CD8-positive, alpha-beta memory T cell (primary cell): ENCODE measurements around the gene EXD3. TPM values are rescaled to one million over a fixed set of nuclear protein-coding genes. Genes with fewer than 3 reads are reported as not detected.

Experiments used
- CTCF ChIA-PET: fragments of 350-600 bp; sonication (Branson Sonifier 250); formaldehyde crosslinking; loops from one replicate; lab custom pipeline; 2021; ENCODE audit warnings: antibody characterized with exemption; lab: Charles Lee
- POLR2A ChIA-PET: fragments of 350-600 bp; sonication (Branson Sonifier 250); formaldehyde crosslinking; loops from one replicate; lab custom pipeline; 2021; ENCODE audit warnings: antibody characterized with exemption; lab: Charles Lee
- DNase-seq, 5 donors: peaks; one replicate each; pipeline versions ENCODE4 v3.0.0 to v3.0.0-alpha.2; 2020 to 2022; ENCODE audit warnings: mixed read lengths in 1 of 5
- H3K27ac ChIP-seq: one replicate; pipeline ENCODE4 v1.7.0; 2013; ENCODE audit warnings: low read depth, mild to moderate bottlenecking, low read length, moderate library complexity
- H3K27me3 ChIP-seq: 2 replicates; pipeline ENCODE4 v1.7.0; 2013; ENCODE audit warnings: low read length, mild to moderate bottlenecking; ENCODE audit not compliant: insufficient read depth, poor library complexity, severe bottlenecking
- H3K36me3 ChIP-seq: 2 replicates; pipeline ENCODE4 v1.7.0; 2013; ENCODE audit warnings: mild to moderate bottlenecking, low read length, moderate library complexity; ENCODE audit not compliant: insufficient read depth
- H3K4me1 ChIP-seq: 2 replicates; pipeline ENCODE4 v1.7.0; 2013; ENCODE audit warnings: mild to moderate bottlenecking, low read length, moderate library complexity; ENCODE audit not compliant: insufficient read depth
- H3K4me3 ChIP-seq: 2 replicates; pipeline ENCODE4 v1.7.0; 2013; ENCODE audit warnings: mild to moderate bottlenecking, low read length
- H3K9me3 ChIP-seq: 2 replicates; pipeline ENCODE4 v1.7.0; 2013; ENCODE audit warnings: mild to moderate bottlenecking, low read length
- H3K27ac Mint-ChIP-seq, 8 donors: one replicate each; pipeline ENCODE4 v1.8.0; 2020 to 2021; ENCODE audit warnings: mixed read lengths in 8 of 8, mild to moderate bottlenecking in 6 of 8, inconsistent platforms in 3 of 8, moderate library complexity in 3 of 8
- H3K27me3 Mint-ChIP-seq, 2 donors: one replicate each; pipeline ENCODE4 v1.8.0; 2020 to 2021; ENCODE audit warnings: mixed read lengths in 2 of 2, mild to moderate bottlenecking in 1 of 2, moderate library complexity in 1 of 2
- H3K36me3 Mint-ChIP-seq, 3 donors: one replicate each; pipeline ENCODE4 v1.8.0; 2020 to 2021; ENCODE audit warnings: mixed read lengths in 3 of 3, inconsistent platforms in 1 of 3, mild to moderate bottlenecking in 1 of 3
- H3K4me1 Mint-ChIP-seq, 3 donors: one replicate each; pipeline ENCODE4 v1.8.0; 2020 to 2021; ENCODE audit warnings: mixed read lengths in 3 of 3, inconsistent platforms in 1 of 3, mild to moderate bottlenecking in 1 of 3
- H3K4me3 Mint-ChIP-seq, 7 donors: one replicate each; pipeline ENCODE4 v1.8.0; 2020 to 2021; ENCODE audit warnings: mixed read lengths in 7 of 7, mild to moderate bottlenecking in 6 of 7, moderate library complexity in 4 of 7, inconsistent platforms in 2 of 7
- H3K9me3 Mint-ChIP-seq, 5 donors: one replicate each; pipeline ENCODE4 v1.8.0; 2020 to 2022; ENCODE audit warnings: mixed read lengths in 5 of 5, mild to moderate bottlenecking in 3 of 5, moderate library complexity in 2 of 5, inconsistent platforms in 1 of 5
- polyA plus RNA-seq: library from polyadenylated mRNA; unstranded; fragments of 300-500 nt; fragmentation: Illumina TruSeq; gene quantifications from one replicate; pipeline ENCODE4 v1.2.3, GENCODE V29; 2021
- total RNA-seq, 2 experiments: library from RNA; stranded (reverse); gene quantifications; one replicate each; pipeline ENCODE4 v1.2.3, GENCODE V29; 2021

Gene EXD3
- total and polyA plus RNA-seq, 3 experiments from 2014 or later: 4.8 to 6.7 (median 6.6) TPM

DNA sequence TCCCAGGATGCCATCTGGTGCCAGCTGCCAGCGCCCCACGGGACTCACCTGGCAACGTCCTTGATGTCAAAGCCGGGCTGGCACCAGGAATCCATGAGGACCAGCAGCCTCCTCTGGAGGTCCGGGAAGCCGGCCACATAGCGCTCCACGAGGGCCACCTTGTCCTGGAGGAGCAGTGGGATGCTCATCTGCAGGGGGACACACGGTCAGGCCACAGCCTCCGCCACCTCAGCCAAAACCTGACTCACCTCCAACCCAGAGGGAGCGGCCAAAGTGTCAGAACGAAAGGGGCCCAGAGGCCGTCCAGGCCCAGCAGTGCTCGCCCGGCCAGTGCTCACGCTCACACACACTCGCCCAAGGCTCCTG lies 56.5 kb downstream of the EXD3 start:
- Mint-ChIP-seq H3K9me3 (peaks cover 0 to 4% (median 2%) of the 10 kb centered on the region in 5 donors), H3K4me3 (no peak overlapping the region), H3K27ac (no peak overlapping the region), H3K4me1 (no peaks in the 10 kb centered on the region), H3K27me3 (peaks cover 0 to 4% of the 10 kb centered on the region in 2 donors), H3K36me3 (peaks cover 5 to 13% (median 5%) of the 10 kb centered on the region in 3 donors)
- H3K36me3 ChIP-seq: no peaks in the 10 kb centered on the region
- H3K27me3 ChIP-seq: no peaks in the 10 kb centered on the region
- H3K4me1 ChIP-seq: no peaks in the 10 kb centered on the region
- ChIA-PET CTCF (no interaction called here), POLR2A (no interaction called here)
- no peak overlapping the region for H3K4me3 ChIP-seq
- no peak for DNase-seq
- no peak overlapping the region for H3K27ac ChIP-seq
- no peaks in the 10 kb centered on the region for H3K9me3 ChIP-seq

DNA sequence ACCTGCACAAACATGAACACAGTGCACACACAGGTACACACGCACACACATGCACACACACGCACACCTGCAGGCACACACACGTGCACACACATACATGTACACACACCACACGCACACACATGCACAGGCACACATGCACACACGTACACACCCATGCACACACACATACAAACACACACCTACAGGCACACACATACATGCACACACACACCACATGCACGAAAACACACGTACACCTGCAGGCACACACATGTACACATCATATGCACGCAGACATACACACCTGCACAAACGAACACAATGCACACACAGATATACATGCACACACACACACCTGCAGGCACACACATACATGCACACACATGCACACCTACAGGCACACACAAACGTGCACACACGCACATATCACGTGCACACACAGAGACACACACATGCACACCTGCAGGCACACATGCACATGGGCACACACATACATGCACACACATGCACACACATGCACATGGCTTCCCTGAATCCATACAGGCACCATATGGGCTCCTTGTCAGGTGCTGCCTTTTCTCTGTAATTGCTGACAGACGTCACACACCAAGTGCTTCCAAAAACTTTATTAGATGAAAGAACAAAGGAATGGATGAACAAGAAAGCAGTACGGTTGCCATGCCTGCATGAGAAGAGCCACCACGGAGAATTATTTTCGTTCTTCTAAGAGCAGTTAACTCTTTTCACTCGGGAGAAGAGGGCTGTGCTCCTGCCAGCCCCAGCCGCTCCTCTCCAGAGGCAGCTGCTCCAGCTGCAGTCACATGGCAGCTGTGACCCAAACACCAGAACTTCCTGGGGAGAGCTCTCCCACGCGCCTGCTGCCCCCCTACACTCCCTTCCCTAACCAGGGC lies 57.2 kb downstream of the EXD3 start:
- Mint-ChIP-seq H3K27me3 (peaks cover 0 to 4% of the 10 kb centered on the region in 2 donors), H3K36me3 (peaks cover 5 to 13% (median 5%) of the 10 kb centered on the region in 3 donors), H3K27ac (no peak overlapping the region), H3K4me1 (no peaks in the 10 kb centered on the region), H3K9me3 (peaks cover 0 to 4% (median 2%) of the 10 kb centered on the region in 5 donors), H3K4me3 (no peak overlapping the region)
- H3K9me3 ChIP-seq: no peaks in the 10 kb centered on the region
- no peaks in the 10 kb centered on the region for H3K36me3 ChIP-seq
- no peaks in the 10 kb centered on the region for H3K27me3 ChIP-seq
- H3K4me1 ChIP-seq: no peaks in the 10 kb centered on the region
- DNase-seq: no peak
- ChIA-PET POLR2A (no interaction called here), CTCF (no interaction called here)
- H3K4me3 ChIP-seq: no peak overlapping the region
- H3K27ac ChIP-seq: no peak overlapping the region

DNA sequence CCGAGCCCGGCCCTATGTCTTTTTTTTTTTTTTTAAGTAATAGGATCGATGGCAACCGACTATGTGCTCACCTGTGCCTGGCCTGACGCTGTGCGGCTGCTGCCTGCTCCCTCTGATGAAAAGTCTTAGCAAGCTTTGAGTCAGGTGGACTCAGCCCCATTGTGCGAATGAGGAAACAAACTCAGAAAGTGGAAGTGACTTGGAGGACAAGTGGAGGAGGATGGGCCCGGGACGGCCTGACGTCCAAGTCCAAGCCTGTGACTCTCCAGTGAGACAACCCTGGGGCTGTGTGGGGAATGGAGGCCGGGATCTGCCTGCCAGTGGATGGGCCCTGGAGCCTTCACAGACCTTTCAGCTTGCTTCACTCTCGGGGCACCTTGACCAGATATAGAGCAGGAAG lies 57.9 kb downstream of the EXD3 start:
- DNase-seq: peak in 1 of 5 donors; percentile 34
- ChIA-PET CTCF (no interaction called here), POLR2A (no interaction called here)
- H3K27ac ChIP-seq: no peak overlapping the region
- H3K4me3 Mint-ChIP-seq: no peak overlapping the region
- no peaks in the 10 kb centered on the region for H3K9me3 ChIP-seq
- H3K27me3 ChIP-seq: no peaks in the 10 kb centered on the region
- H3K4me1 ChIP-seq: no peaks in the 10 kb centered on the region
- H3K4me1 Mint-ChIP-seq: no peaks in the 10 kb centered on the region
- H3K4me3 ChIP-seq: no peak overlapping the region
- peaks cover 0 to 4% (median 2%) of the 10 kb centered on the region in 5 donors for H3K9me3 Mint-ChIP-seq
- H3K27ac Mint-ChIP-seq: no peak overlapping the region
- peaks cover 0 to 4% of the 10 kb centered on the region in 2 donors for H3K27me3 Mint-ChIP-seq
- H3K36me3 Mint-ChIP-seq: peaks cover 5 to 13% (median 5%) of the 10 kb centered on the region in 3 donors
- H3K36me3 ChIP-seq: no peaks in the 10 kb centered on the region

DNA sequence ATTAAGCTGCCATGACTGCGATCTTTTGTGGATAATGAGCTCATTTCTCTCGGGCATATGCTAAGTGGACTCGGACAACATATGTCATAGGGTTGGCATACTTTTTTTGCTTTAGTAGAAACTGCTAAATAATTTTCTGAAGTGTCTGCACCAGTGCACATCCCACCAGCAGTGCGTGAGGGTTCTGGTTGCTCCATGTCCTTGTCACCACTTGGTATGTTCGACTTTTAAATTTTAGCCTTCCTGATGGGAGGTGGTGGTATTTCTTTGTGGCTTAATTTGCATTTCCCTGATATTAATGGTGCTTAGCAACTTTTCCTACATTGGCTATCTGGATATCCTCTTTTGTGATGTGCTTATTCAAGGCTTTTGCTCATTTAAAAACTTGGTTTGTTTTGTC lies 63.1 kb downstream of the EXD3 start:
- peaks cover 6% of the 10 kb centered on the region for H3K9me3 ChIP-seq
- H3K27ac ChIP-seq: no peak overlapping the region
- H3K4me3 ChIP-seq: no peak overlapping the region
- POLR2A ChIA-PET: no interaction called here
- H3K4me1 ChIP-seq: no peaks in the 10 kb centered on the region
- no peaks in the 10 kb centered on the region for H3K36me3 ChIP-seq
- no peaks in the 10 kb centered on the region for H3K27me3 ChIP-seq
- peaks cover 0 to 2% of the 10 kb centered on the region in 2 donors for H3K27me3 Mint-ChIP-seq
- CTCF ChIA-PET: no interaction called here
- peaks cover 6 to 15% (median 9%) of the 10 kb centered on the region in 5 donors for H3K9me3 Mint-ChIP-seq
- no peaks in the 10 kb centered on the region for H3K4me1 Mint-ChIP-seq
- no peak for DNase-seq
- H3K36me3 Mint-ChIP-seq: peaks cover 2 to 13% (median 3%) of the 10 kb centered on the region in 3 donors
- H3K27ac Mint-ChIP-seq: no peak overlapping the region
- no peak overlapping the region for H3K4me3 Mint-ChIP-seq

DNA sequence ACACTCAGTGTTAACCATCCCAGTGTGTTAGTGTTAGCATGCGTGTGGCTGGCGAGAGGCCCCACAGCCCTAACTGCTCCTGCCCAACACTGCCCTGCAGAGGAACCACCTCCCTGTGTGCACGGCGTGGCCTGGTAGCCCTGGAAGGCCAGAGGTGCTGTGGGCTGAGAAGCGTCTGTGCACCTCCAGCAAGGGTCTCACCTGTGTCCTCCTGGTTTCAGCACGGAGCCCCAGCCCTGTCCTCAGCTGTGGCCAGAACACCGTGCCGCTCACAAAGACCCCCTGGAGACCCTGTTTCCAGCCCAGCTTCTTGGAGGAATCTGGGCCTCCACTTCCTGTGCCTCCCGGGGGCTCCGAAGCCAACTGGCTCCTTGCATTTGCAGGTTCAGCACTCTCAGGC lies 64.8 kb downstream of the EXD3 start:
- Mint-ChIP-seq H3K9me3 (peaks cover 6 to 15% (median 9%) of the 10 kb centered on the region in 5 donors), H3K4me3 (no peak overlapping the region), H3K4me1 (no peaks in the 10 kb centered on the region), H3K27me3 (peaks cover 0 to 2% of the 10 kb centered on the region in 2 donors), H3K36me3 (peaks cover 2 to 8% (median 3%) of the 10 kb centered on the region in 3 donors), H3K27ac (no peak overlapping the region)
- Histone ChIP-seq H3K9me3 (peaks cover 6% of the 10 kb centered on the region), H3K27me3 (no peaks in the 10 kb centered on the region), H3K36me3 (no peaks in the 10 kb centered on the region), H3K4me1 (no peaks in the 10 kb centered on the region), H3K4me3 (no peak overlapping the region), H3K27ac (no peak overlapping the region)
- ChIA-PET CTCF (no interaction called here), POLR2A (no interaction called here)
- no peak for DNase-seq

DNA sequence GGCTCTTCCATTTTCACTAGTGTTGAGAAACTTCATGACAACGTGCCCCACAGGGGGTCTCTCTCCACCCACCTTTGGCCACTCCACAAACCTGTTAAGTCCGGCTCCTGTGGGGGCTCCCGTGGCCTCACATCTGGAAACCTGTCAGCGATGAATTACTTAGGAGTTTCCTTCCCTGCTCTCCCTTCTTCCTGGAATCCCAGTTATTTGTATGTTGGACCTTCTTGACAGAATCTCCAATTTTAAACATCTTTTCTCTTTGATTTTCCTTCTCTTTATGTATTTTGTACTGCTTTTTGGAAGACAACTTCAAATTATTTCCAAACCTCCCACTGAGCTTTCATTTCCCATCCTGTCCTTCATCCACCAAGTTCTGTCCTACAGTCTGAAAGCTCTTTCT lies 65.8 kb downstream of the EXD3 start:
- Mint-ChIP-seq H3K9me3 (peaks cover 6 to 15% (median 9%) of the 10 kb centered on the region in 5 donors), H3K4me1 (no peaks in the 10 kb centered on the region), H3K4me3 (no peak overlapping the region), H3K27ac (peak overlapping the region in 1 of 8 donors; percentile 33), H3K36me3 (peaks cover 2 to 5% (median 3%) of the 10 kb centered on the region in 3 donors), H3K27me3 (no peaks in the 10 kb centered on the region)
- POLR2A ChIA-PET: no interaction called here
- no peaks in the 10 kb centered on the region for H3K36me3 ChIP-seq
- no peak for DNase-seq
- peaks cover 6% of the 10 kb centered on the region for H3K9me3 ChIP-seq
- no peak overlapping the region for H3K27ac ChIP-seq
- no peaks in the 10 kb centered on the region for H3K4me1 ChIP-seq
- CTCF ChIA-PET: no interaction called here
- no peak overlapping the region for H3K4me3 ChIP-seq
- H3K27me3 ChIP-seq: no peaks in the 10 kb centered on the region

DNA sequence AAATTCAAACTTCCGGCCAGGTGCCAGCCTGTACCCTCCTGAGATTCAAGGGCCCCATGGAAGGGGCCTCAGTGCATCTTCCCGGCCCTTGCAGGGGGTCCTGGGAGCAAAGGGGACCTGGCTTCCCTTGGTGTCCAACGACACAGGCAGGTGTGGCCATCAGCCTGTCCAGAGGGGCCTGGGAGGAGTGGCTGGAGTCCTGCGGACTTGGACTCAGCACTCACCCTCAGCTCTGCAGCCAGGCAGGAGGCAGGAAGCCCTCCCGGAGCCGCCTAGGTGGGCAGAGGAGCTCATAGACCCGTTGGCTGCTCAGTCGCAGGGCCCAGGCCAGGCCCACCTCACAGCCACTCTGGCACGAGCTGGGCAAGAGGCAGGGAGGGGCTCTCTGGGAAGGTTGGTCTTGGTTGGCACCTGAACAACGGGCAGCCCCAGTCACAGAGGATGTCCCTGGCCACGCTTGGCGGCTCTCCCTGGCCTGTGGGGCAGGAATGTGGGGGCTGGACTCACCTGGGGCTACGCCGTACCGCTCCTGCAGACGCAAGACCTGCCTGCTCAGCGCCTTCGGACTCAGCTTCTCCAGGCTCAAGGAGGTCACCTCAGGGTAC lies 67.1 kb downstream of the EXD3 start:
- Histone ChIP-seq H3K27ac (no peak overlapping the region), H3K27me3 (no peaks in the 10 kb centered on the region), H3K9me3 (peaks cover 6% of the 10 kb centered on the region), H3K4me1 (no peaks in the 10 kb centered on the region), H3K4me3 (no peak overlapping the region), H3K36me3 (no peaks in the 10 kb centered on the region)
- ChIA-PET CTCF (no interaction called here), POLR2A (no interaction called here)
- no peaks in the 10 kb centered on the region for H3K27me3 Mint-ChIP-seq
- H3K36me3 Mint-ChIP-seq: peaks cover 0 to 2% (median 0%) of the 10 kb centered on the region in 3 donors
- no peak for DNase-seq
- peaks cover 6 to 11% (median 9%) of the 10 kb centered on the region in 5 donors for H3K9me3 Mint-ChIP-seq
- no peaks in the 10 kb centered on the region for H3K4me1 Mint-ChIP-seq
- H3K4me3 Mint-ChIP-seq: no peak overlapping the region
- no peak overlapping the region for H3K27ac Mint-ChIP-seq
